Epidermal melanocyte (primary cell): ENCODE data around the gene NAB2.

Experiments
- DNase-seq: peaks from one replicate; pipeline ENCODE4 v3.0.0; 2011; ENCODE audit warnings: low spot score; ENCODE audit not compliant: insufficient read length

The NAB2 gene

DNA sequence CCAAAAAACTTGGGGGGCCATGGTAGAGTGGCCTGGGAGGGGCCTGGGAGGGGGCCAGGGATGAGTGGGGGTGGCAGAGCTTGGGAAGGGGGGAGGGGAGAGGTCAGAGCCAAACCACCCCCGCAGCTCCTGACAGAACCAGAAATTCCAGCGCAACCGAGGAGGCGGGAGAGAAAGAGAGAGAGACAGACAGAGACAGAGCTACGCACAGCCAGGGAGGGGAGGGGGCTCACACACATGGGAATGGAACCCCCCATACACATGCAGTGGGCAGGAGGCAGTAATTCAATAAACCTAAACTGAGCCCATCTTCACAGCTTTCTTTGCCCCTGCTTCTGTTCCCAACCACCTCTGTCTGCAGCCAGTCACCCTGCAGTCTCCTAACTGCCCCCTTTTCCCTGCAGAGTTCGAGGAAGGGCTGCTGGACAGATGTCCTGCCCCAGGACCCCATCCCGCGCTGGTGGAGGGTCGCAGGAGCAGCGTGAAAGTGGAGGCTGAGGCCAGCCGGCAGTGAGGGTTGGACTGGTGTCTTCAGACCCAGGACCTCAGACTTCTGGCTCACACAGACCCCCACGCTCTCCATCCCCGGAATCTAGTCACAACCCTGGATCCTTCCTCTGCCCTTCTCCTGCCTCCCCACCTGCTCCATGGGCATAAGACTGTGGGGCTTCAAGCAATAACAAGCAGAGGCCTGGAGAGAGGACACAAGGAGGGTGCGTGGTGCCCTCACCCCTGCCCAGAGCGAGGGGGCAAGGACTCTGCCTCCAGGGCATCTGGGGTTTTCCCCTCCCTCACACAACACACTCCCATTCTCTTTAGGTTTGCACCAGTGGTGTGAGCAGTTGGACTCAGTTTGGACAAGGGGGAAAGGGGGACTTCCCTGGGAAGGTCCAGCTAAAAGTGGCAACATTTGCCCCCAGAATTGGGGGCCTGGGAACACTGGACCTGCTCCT, 5.6 kb downstream of the NAB2 start:
- DNase-seq, result no peak

DNA sequence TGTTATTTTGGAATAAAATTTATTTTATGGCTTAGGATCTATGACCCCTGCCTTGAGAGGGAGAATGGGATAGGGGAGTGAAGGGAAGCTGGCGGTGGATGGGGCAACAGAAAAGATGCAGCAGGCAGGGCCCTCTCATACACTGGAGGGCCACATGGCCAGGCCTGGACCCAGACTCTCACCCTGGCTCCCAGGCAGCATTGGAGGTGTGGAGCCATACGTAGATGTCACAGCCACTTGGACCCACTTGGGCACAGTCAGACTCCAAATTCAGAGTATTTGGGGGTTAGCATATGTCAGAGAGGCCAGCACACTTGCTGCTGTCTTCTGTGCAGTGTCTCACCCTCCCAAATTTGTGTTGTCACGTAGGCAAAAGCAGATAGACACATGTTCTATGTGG, 6.5 kb downstream of the NAB2 start:
- no peak for DNase-seq

GRCh38 chr12:57096099-57096572, 7.2 kb downstream of the NAB2 start:
- DNase-seq, result no peak

- DNase-seq, result no peak
Observed at GRCh38 chr12:57096748-57097553, 8.0 kb downstream of the NAB2 start.

DNA sequence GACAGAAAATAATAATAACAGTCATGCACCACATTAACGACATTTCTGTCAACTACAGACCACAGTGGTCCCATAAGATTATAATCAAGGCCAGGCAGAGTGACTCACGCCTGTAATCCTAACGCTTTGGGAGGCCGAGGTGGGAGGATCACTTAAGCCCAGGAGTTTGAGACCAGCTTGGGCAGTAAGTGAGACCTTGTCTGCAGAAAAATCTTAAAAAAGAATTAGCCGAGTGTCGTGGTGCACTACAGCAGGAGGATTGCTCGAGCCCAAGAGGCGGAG, 8.6 kb downstream of the NAB2 start:
- no peak for DNase-seq

DNA sequence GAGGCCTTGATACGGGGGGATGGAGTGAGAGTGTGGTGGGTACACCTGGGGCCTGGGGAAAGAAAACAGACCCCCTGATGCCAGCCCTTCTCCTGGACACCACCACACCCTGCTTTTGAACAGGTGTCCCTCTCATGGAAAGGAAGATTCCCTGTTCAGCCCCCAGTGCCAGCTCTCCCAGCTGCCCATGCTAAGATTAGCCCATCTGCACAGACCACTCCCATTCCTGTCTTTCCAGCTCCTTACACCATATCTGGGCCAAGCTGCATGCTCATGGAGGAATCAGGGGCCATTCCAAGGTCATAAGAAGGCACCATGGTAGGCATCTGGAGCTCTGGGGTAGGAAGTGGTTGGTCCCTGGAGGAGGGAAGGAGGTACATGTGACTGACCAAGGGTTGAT, 9.6 kb downstream of the NAB2 start:
- no peak for DNase-seq

- DNase-seq, result no peak
Observed at GRCh38 chr12:57099047-57099714, 10.3 kb downstream of the NAB2 start.

GRCh38 chr12:57099766-57100165, 10.9 kb downstream of the NAB2 start:
- DNase-seq, result no peak

DNA sequence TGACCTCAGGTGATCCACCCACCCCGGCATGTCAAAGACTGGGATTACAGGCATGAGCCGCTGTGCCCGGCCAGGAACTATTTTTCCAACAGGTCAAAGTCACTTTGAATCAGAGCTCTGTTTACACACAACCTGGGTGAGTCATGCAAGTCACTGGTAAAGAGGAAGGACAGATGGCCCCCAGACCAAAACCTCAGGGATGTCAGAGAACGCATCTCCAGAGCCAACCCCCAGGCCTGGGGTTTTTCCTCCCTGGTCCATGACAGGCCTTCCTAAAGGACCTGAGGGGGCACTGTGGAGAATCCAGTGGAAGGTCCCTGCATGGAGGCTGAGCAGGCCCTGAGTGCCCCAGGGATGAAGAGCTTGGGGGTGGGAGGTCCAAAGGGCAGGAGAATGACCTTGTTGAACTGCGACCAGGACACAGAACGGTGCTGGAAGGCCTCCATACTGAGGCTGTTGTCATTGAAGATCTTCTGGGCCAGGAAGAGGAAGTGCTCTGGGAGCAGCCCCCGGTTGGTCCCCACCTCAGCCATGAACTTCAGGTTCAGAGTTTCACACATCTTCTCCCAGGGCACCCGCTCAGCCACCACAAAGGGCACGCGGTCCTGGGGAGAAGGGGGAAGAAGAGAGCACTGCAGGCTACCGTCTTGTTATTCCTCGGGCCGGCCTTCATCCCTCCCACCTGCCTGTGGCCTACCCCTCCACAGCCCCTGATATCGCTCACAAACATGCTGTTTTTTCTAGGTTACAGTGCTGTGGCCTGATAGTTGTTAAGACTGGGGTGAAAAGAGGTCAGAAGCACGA, 13.2 kb downstream of the NAB2 start:
- DNase-seq, result no peak

GRCh38 chr12:57103856-57104255, 14.9 kb downstream of the NAB2 start:
- no peak for DNase-seq

GRCh38 chr12:57104292-57104910, 15.5 kb downstream of the NAB2 start:
- DNase-seq, result no peak

DNA sequence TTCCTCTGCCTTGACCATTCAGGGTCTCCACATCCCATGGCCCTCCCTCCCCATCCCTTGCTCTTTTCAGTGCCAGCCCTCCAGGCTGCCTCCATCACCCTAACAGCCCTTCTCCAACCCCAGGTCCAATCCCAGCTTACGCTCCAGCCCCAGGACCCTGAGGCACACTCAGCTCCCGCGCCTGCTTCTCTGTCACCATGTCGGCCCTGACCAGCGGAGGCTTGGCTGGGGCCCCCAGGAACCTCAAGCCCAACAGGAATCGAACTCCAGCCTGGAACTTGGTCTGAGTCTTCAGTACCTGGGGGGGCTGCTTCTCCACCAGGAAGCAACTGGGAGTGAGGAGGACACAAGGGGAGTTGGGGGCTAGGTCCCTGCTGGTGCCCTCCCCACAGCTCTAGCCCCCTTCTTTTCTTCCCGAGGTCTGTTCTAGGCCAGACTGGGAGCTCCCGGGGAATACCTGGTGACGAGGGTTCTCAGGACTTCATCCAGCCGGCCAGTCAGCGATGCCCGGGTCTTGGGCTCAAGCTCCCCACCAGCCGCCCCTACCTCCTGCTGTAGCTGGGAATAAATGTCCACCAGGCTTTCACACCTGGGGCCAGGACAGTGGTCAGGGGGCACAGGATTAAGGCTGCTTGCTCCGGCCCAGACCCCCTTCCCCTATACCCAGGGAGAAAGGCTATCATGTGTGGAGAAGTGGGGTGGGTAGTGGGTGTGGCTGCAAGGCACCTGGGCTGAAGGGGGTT, 16.3 kb downstream of the NAB2 start:
- DNase-seq, result no peak

- DNase-seq, result no peak
Observed at GRCh38 chr12:57106021-57106708, 17.3 kb downstream of the NAB2 start.

DNA sequence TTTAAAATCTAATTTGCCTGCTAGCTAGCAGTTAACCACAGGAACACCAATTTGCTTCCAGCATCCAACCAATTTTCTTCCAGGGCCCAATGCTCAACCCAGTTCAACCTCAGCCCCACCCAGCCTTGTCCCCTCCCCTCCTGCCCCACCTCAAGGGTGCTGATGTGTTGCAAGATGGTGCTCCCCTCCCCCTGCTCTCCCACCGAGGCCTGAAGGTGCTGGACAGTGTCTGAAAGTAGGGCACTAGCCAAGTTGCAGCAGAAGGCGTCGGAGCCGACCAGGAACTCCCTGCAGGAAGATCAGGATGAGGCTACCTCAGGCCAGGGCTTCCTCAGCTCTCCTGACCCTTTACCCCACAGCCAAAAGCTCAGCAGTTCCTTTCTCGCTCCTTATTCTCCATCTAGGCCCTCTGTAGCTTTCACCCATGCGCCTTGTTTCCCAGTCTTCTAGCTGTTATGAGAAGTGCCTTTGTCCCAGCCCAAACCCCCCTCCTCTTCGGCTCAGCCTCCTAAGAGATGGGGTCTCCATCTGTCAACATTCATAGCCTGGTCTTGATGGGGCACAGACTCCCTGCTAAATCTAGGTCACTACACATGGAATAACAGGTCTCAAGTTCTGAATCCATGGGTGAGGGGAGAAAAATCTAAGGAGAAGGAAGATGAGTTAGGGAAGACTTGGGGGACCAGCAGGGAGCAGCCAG, 18.7 kb downstream of the NAB2 start:
- no peak for DNase-seq

DNA sequence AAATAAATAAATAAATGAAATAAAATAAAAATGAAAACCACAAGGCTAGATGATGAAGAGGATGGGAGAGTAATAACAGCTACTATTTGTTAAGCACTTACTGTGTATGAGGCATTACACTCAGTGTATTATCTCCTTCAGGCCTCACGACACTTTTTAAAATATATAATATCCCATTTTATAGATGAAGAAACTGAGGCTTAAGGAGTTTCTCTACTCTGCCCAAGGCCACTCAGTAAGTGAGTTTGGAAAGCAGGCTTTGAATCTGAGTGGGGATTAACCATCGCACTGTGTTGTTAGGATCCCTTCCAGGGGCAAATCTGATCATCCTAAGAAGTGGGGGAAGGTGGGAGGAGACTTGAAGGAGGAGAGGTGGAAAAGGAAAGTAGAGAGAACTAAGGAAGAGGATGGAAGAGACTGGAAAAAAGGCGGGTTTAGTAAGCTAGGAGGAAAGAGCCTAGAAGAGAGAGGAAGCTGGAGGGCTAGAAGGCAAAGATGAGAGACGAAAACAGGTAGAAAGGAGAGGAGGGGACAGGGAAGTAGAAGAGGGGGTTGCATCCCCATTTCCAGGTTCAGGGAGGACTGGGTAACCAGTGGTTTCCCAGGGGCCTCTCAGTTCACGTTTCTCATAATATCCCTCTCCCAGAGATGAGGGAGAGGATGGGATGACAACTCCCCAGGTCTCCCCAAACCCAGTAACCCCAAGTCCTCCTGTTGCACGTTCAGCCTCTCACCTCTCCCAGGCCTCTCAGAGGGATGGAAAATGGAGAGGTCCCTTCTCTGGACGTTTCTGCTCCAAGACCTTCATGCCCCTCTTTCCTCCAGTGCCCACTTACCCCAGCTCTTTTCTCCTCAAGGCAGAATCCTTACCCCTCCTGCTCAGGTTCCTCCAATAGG, 20.5 kb downstream of the NAB2 start:
- DNase-seq, result no peak

GRCh38 chr12:57110104-57111030, 21.5 kb downstream of the NAB2 start:
- DNase-seq, result peak; percentile 56
